GM19372 (cell line): ENCODE results near the gene PCSK5.
"Not testable (repeated sequence)": the region's sequence is repeated elsewhere in the genome, so short reads cannot be mapped to it uniquely, and the experiment has no call there.

Source experiments
- ATAC-seq: cut with Tn5 transposase; IDR thresholded peaks from one replicate; pipeline ENCODE4 v1.9.1; 2021; ENCODE audit warnings: mild to moderate bottlenecking, low read depth, moderate library complexity; ENCODE audit not compliant: unreplicated experiment

The PCSK5 gene

GRCh38 chr9:76336027-76336426 lies 445.6 kb downstream of the PCSK5 start:
- no peak for ATAC-seq

- no peak for ATAC-seq
Observed at GRCh38 chr9:76338418-76338817, 447.9 kb downstream of the PCSK5 start.

- no peak for ATAC-seq
Observed at GRCh38 chr9:76341616-76342015, 451.1 kb downstream of the PCSK5 start.

GRCh38 chr9:76342201-76342600 lies 451.7 kb downstream of the PCSK5 start:
- ATAC-seq, result no peak

GRCh38 chr9:76342858-76343257 lies 452.4 kb downstream of the PCSK5 start:
- no peak for ATAC-seq

- no peak for ATAC-seq
Observed at GRCh38 chr9:76349865-76350264, 459.4 kb downstream of the PCSK5 start.

- no peak for ATAC-seq
Observed at GRCh38 chr9:76351006-76351405, 460.5 kb downstream of the PCSK5 start.

GRCh38 chr9:76352026-76352620 lies 461.6 kb downstream of the PCSK5 start:
- ATAC-seq, result no peak

GRCh38 chr9:76353280-76353679 lies 462.8 kb downstream of the PCSK5 start:
- ATAC-seq, result no peak

GRCh38 chr9:76354221-76354620 lies 463.7 kb downstream of the PCSK5 start:
- ATAC-seq, result no peak

- ATAC-seq, result no peak
Observed at GRCh38 chr9:76355886-76356285, 465.4 kb downstream of the PCSK5 start.

GRCh38 chr9:76357555-76357954 lies 467.1 kb downstream of the PCSK5 start:
- ATAC-seq, result no peak

GRCh38 chr9:76358628-76359280 lies 468.3 kb downstream of the PCSK5 start:
- no peak for ATAC-seq

GRCh38 chr9:76359365-76359764 lies 468.9 kb downstream of the PCSK5 start:
- ATAC-seq, result no peak

GRCh38 chr9:76359766-76360165 lies 469.3 kb downstream of the PCSK5 start:
- no peak for ATAC-seq

- not testable (repeated sequence) for ATAC-seq
Observed at GRCh38 chr9:76362332-76363031, 472.0 kb downstream of the PCSK5 start.

GRCh38 chr9:76363032-76363395 lies 472.5 kb downstream of the PCSK5 start:
- no peak for ATAC-seq

GRCh38 chr9:76365028-76365427 lies 474.6 kb downstream of the PCSK5 start:
- no peak for ATAC-seq

- no peak for ATAC-seq
Observed at GRCh38 chr9:76366275-76366674, 475.8 kb downstream of the PCSK5 start.

- ATAC-seq, result no peak
Observed at GRCh38 chr9:76369583-76369982, 479.1 kb downstream of the PCSK5 start.

- ATAC-seq, result no peak
Observed at GRCh38 chr9:76370396-76371023, 480.0 kb downstream of the PCSK5 start.
